GM12891 (cell line): Measurements from ENCODE around the gene TFAP2D. TPM values are rescaled to one million over a fixed set of nuclear protein-coding genes. Genes with fewer than 3 reads are reported as not detected.

Experiments used
- DNase-seq: peaks from one replicate; pipeline ENCODE4 v3.0.0; 2011; ENCODE audit warnings: low spot score; ENCODE audit not compliant: insufficient read length
- FAIRE-seq: peaks from 2 replicates; lab custom pipeline; 2011; peaks lifted over from hg19 to GRCh38; lab: Jason Lieb, UNC
- PAX5 ChIP-seq: IDR thresholded peaks from 2 replicates; pipeline ENCODE4 v1.6.1; 2011; ENCODE audit warnings: low read length, moderate library complexity, mild to moderate bottlenecking; ENCODE audit not compliant: insufficient read depth, severe bottlenecking
- POLR2A ChIP-seq: IDR thresholded peaks from 2 replicates; pipeline ENCODE4 v1.6.1; 2011; ENCODE audit warnings: low read depth, low read length, control low read depth
- POLR2AphosphoS5 ChIP-seq: IDR thresholded peaks from 2 replicates; pipeline ENCODE4 v1.6.1; 2011; ENCODE audit warnings: low read depth, low read length, control low read depth
- POU2F2 ChIP-seq: IDR thresholded peaks from 2 replicates; pipeline ENCODE4 v1.6.1; 2011; ENCODE audit warnings: low read depth, mild to moderate bottlenecking, control low read depth, low read length, moderate library complexity
- SPI1 ChIP-seq: IDR thresholded peaks from 2 replicates; pipeline ENCODE4 v1.6.1; 2011; ENCODE audit warnings: low read depth, low read length, control low read depth
- TAF1 ChIP-seq: IDR thresholded peaks from 2 replicates; pipeline ENCODE4 v1.6.1; 2011; ENCODE audit warnings: low read depth, low read length, control low read depth
- polyA plus RNA-seq: library from polyadenylated mRNA; unstranded; fragments of >200 nt; gene quantifications from one replicate; pipeline ENCODE4 v1.2.1, GENCODE V29; 2012; ENCODE audit warnings: low read depth, missing spikeins, inconsistent platforms; ENCODE audit not compliant: missing spikeins

Gene TFAP2D
- polyA plus RNA-seq, result not detected

DNA sequence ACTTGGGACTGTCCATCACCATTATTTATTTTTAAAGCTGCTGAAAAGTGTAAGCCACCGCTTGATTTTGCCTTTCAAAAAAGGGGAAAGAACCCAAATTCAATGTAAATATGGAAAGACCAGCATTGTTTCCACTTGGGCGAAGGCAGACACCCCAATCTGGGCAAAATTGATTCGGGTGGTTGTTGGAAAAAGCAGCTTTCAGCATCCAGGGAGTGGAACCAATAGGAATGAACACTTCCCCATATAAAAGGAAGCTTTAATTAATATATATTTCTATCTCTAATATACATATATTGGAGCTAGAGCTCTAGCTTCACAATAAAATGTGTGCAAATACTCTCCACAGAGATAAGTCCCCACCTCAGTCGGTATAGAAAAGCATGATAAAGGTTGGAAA, at the start of gene TFAP2D:
TSS of gene TFAP2D (plus strand) at position 301 of the 400 bp plus-strand sequence. CDS start 530 bp downstream, outside the sequence.
- DNase-seq, result no peak
- FAIRE-seq, result no peak
- TF ChIP-seq POU2F2 (no peak), SPI1 (no peak), POLR2AphosphoS5 (no peak), POLR2A (no peak), TAF1 (no peak), PAX5 (no peak)

GRCh38 chr6:50663806-50664205, 49.5 kb upstream of the TFAP2D start:
- FAIRE-seq (no peak), DNase-seq (no peak)
- TF ChIP-seq POU2F2 (no peak), TAF1 (no peak), POLR2AphosphoS5 (no peak), PAX5 (no peak), SPI1 (no peak), POLR2A (no peak)

DNA sequence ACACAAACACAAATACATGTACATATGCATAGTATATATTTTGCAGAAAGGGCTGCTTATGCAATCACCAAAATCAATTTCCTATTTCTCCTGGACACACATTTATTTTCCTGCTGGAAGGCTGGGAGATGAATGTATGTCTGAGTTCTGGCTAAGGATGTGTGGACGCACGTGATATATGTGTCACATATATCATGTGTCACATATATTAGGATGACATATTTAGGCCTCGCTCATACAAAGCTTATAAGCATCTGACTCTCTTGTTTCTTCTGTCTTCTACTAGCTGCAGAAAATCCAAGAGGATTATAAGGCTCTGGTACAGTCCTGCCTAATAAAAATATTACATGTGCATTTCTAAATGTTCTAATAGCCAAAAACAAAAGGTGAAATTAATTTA, 47.2 kb upstream of the TFAP2D start:
- DNase-seq, result no peak
- TF ChIP-seq SPI1 (no peak), POLR2AphosphoS5 (no peak), PAX5 (no peak), POLR2A (no peak), TAF1 (no peak), POU2F2 (no peak)
- FAIRE-seq, result no peak

DNA sequence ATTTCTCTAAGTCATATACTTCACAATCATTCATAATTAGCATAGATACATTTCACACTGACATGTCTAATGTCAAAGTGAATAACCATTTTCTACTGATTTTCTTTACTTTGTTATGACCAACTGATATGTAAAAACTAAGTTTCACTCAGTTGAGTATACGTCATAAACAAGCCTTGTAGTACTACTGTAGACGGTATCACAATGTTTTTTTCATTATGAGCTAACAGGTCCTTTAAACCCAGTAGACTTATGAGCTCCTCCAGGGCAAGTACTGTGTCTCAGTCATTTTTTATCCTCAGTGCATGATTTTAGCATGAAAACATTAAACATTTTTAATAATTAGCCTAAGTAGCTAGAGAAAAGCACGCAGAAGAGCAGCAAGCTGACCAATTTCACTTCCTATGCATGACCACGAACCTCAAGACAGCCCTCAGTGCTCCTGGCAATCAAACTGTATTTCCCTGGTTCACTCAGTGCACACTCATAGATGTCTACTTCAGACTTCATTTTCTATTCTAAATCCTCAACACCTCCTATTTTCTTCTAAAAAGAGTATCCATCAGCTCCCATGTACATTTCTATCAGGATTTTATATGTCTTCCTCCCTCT, 32.0 kb upstream of the TFAP2D start:
- no peak for TF ChIP-seq SPI1
- no peak for TF ChIP-seq PAX5
- no peak for TF ChIP-seq POU2F2
- no peak for TF ChIP-seq POLR2A
- TF ChIP-seq POLR2AphosphoS5, result no peak
- no peak for TF ChIP-seq TAF1
- FAIRE-seq (no peak), DNase-seq (no peak)

- TF ChIP-seq POLR2AphosphoS5 (no peak), TAF1 (no peak), PAX5 (no peak), POU2F2 (no peak), POLR2A (no peak), SPI1 (no peak)
- FAIRE-seq (no peak), DNase-seq (no peak)
These were observed 24.1 kb upstream of the TFAP2D start for GRCh38 chr6:50689210-50689609.

- no peak for TF ChIP-seq POLR2A
- DNase-seq, result no peak
- no peak for FAIRE-seq
These were observed 21.4 kb upstream of the TFAP2D start for GRCh38 chr6:50691814-50692495.

- no peak for FAIRE-seq
- TF ChIP-seq POU2F2 (no peak), TAF1 (no peak), PAX5 (no peak), SPI1 (no peak), POLR2A (no peak), POLR2AphosphoS5 (no peak)
- DNase-seq, result no peak
These were observed 14.8 kb upstream of the TFAP2D start for GRCh38 chr6:50698546-50698945.

DNA sequence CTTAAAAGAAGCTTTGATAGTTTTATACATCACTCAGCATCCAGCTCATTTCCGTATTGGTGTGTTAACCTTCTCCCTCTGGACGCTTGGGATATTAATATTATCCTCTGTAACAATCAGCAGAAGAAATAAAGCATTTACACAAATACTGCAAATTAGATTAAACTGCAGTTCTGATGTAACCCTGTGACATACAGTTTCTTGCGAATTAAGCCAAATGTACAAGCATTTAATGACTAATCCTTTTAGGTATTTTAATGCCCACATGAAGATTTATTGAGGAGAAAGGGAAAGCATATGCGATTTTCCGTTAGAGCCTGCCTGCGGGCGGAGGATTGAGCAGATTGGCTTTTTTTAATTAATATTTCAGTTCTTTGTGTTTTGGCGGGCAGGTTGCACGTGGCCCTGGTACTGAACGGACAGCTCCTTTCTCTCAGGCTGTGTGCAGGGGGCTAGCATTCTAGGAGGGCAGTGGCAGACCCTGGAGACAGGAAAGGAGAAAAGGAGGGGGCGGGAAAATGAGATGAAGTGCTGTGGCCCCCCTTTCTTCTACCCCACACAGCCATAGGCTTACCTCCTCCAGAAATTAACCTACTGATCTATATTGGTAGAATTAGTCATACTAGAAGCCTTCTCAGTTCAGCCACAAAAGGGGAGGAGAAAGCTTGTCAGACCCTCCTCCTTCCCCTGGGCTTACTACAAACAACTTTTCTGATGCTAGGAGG, 14.1 kb upstream of the TFAP2D start:
- DNase-seq, result no peak
- FAIRE-seq, result no peak
- TF ChIP-seq SPI1, result no peak
- TF ChIP-seq PAX5, result no peak
- TF ChIP-seq TAF1, result no peak
- TF ChIP-seq POLR2A, result no peak
- TF ChIP-seq POLR2AphosphoS5, result no peak
- no peak for TF ChIP-seq POU2F2

DNA sequence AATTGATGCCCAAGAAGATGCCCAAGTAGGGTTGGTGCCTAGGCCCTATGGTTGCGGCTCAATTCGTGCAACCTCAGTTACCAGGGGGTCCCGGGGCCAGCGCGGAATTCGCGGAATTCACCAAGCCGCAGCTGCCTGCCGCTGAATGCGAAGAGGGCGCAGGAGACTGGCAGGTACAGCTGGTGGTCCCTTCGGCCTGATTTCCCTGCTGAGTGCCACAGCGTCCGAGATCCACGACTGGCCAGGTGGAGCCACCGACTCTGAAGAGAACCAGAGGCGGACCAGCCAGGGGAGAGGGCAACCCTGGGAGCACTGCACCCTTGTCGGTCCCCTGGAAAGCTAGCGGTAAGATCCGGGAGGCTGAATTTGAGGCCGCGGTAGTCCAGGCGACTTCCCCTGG, 6.8 kb upstream of the TFAP2D start:
- FAIRE-seq, result no peak
- TF ChIP-seq TAF1, result no peak
- no peak for TF ChIP-seq POLR2AphosphoS5
- TF ChIP-seq SPI1, result no peak
- TF ChIP-seq POLR2A, result no peak
- no peak for TF ChIP-seq POU2F2
- TF ChIP-seq PAX5, result no peak
- DNase-seq, result no peak
